HepG2 (cell line): ENCODE data around the gene SGIP1. TPM values are rescaled to one million over a fixed set of nuclear protein-coding genes. Genes with fewer than 3 reads are reported as not detected.

Source experiments
- ATAC-seq: fragments of 200-7000 bp; cut with Tn5 transposase; 3 replicates; pipeline ENCODE4 v1.9.1; 2020; ENCODE audit warnings: mild to moderate bottlenecking, moderate library complexity
- BruUV-seq: library from RNA; stranded (reverse); fragments of 400-500 nt; replicated peaks from 2 replicates; lab custom pipeline; 2021; lab: Mats Ljungman, UMichigan
- CTCF ChIA-PET: fragments of 300-600 bp; formaldehyde crosslinking; extraction: SDS; loops from one replicate; lab custom pipeline; 2021; ENCODE audit warnings: low total read pairs, inconsistent platforms, low intra/inter-chr PET ratio; lab: Yijun Ruan, JAX
- POLR2A ChIA-PET: fragments of 350-600 bp; sonication (Branson Sonifier 250); formaldehyde crosslinking; loops from one replicate; lab custom pipeline; 2020; ENCODE audit warnings: antibody characterized with exemption, inconsistent platforms; lab: Yijun Ruan, JAX
- DNase-seq: peaks from one replicate; pipeline ENCODE4 v3.0.0-alpha.2; 2015; ENCODE audit warnings: low spot score
- FAIRE-seq: peaks from 3 replicates; lab custom pipeline; 2011; peaks lifted over from hg19 to GRCh38; lab: Jason Lieb, UNC
- H2AFZ ChIP-seq: one replicate; pipeline ENCODE4 v1.6.1; 2011; ENCODE audit warnings: low read length, inconsistent platforms
- H3K27ac ChIP-seq: fragments of 300-600 bp; 3 replicates; pipeline ENCODE4 v1.8.0; 2011; ENCODE audit warnings: mixed run types, mild to moderate bottlenecking, mixed read lengths, low read length, inconsistent platforms; ENCODE audit not compliant: insufficient read depth; ENCODE audit errors: extremely low read length
- H3K27me3 ChIP-seq, 2 experiments: fragments of 200-600 bp in 1 of 2; 2 replicates in 1 of 2; 3 replicates in 1 of 2; pipeline versions ENCODE4 v1.6.0 to v1.8.0; 2011; ENCODE audit warnings: low read length in 2 of 2, mild to moderate bottlenecking in 2 of 2, moderate library complexity in 2 of 2, inconsistent platforms in 1 of 2; ENCODE audit not compliant: insufficient read depth in 2 of 2, control insufficient read depth in 1 of 2
- H3K36me3 ChIP-seq, 2 experiments: fragments of 200-600 bp in 1 of 2; replicated peaks in 1 of 2; 2 replicates in 1 of 2; 3 replicates in 1 of 2; pipeline versions ENCODE4 v1.5.1 to v1.8.0; 2011; ENCODE audit warnings: low read length in 2 of 2, inconsistent platforms in 1 of 2; ENCODE audit not compliant: insufficient read depth in 2 of 2, control insufficient read depth in 1 of 2
- H3K4me1 ChIP-seq: 2 replicates; pipeline ENCODE4 v1.5.1; 2012; ENCODE audit warnings: low read length, inconsistent platforms; ENCODE audit not compliant: insufficient read depth
- H3K4me2 ChIP-seq: 2 replicates; pipeline ENCODE4 v1.6.0; 2011; ENCODE audit warnings: low read depth, low read length, inconsistent platforms
- H3K4me3 ChIP-seq, 3 experiments: fragments of 200-600 bp in 1 of 3; sonication (generic), shearing (Covaris generic) in 1 of 3; replicated peaks in 1 of 3; 2 replicates each; pipeline ENCODE4 v1.5.1; 2011 to 2016; ENCODE audit warnings: low read length in 3 of 3, inconsistent platforms in 2 of 3, low read depth in 2 of 3, mild to moderate bottlenecking in 2 of 3, control low read depth in 1 of 3, mixed read lengths in 1 of 3; ENCODE audit not compliant: insufficient read depth in 1 of 3
- H3K79me2 ChIP-seq: one replicate; pipeline ENCODE4 v1.6.1; 2011; ENCODE audit warnings: low read length, inconsistent platforms; ENCODE audit not compliant: insufficient read depth
- H3K9ac ChIP-seq: 2 replicates; pipeline ENCODE4 v1.6.0; 2011; ENCODE audit warnings: mild to moderate bottlenecking, low read depth, low read length, inconsistent platforms; ENCODE audit not compliant: insufficient read depth
- H3K9me3 ChIP-seq: 2 replicates; pipeline ENCODE4 v1.5.1; 2012; ENCODE audit warnings: mild to moderate bottlenecking, low read length
- H4K20me1 ChIP-seq: 2 replicates; pipeline ENCODE4 v1.6.0; 2011; ENCODE audit warnings: inconsistent platforms, mild to moderate bottlenecking, low read length, moderate library complexity; ENCODE audit not compliant: insufficient read depth
- HOXA7 ChIP-seq: sonication (generic); formaldehyde crosslinking; IDR thresholded peaks from 2 replicates; pipeline ENCODE4 v1.8.1; 2022; ENCODE audit warnings: mild to moderate bottlenecking, missing genetic modification reagents, moderate library complexity
- NFYB ChIP-seq: sonication (generic); formaldehyde crosslinking; IDR thresholded peaks from 2 replicates; pipeline ENCODE4 v1.4.0; 2020; ENCODE audit warnings: missing genetic modification reagents
- RARG ChIP-seq: sonication (generic); formaldehyde crosslinking; IDR thresholded peaks from 2 replicates; pipeline ENCODE4 v1.4.0; 2020; ENCODE audit warnings: low read depth, mild to moderate bottlenecking, missing genetic modification reagents
- SIN3A ChIP-seq: IDR thresholded peaks from 2 replicates; pipeline ENCODE4 v1.6.1; 2011; ENCODE audit warnings: low read depth, mild to moderate bottlenecking, control low read depth, low read length, borderline replicate concordance
- TCF7L2 ChIP-seq: IDR thresholded peaks from 2 replicates; pipeline ENCODE4 v1.6.1; 2011; ENCODE audit warnings: mild to moderate bottlenecking, low read depth, low read length, moderate library complexity
- ZFY ChIP-seq: sonication (generic); formaldehyde crosslinking; IDR thresholded peaks from 2 replicates; pipeline ENCODE4 v1.4.0; 2020; ENCODE audit warnings: missing genetic modification reagents
- ZNF558 ChIP-seq: sonication (generic); formaldehyde crosslinking; IDR thresholded peaks from 2 replicates; pipeline ENCODE4 v1.9.0; 2022; ENCODE audit warnings: mild to moderate bottlenecking, missing genetic modification reagents, borderline replicate concordance
- ZNF598 ChIP-seq: sonication (generic); formaldehyde crosslinking; IDR thresholded peaks from 2 replicates; pipeline ENCODE4 v1.5.1; 2020; ENCODE audit warnings: mild to moderate bottlenecking, missing genetic modification reagents, borderline replicate concordance
- ZZZ3 ChIP-seq: sonication (generic); formaldehyde crosslinking; IDR thresholded peaks from 2 replicates; pipeline ENCODE4 v1.4.0; 2020; ENCODE audit warnings: missing genetic modification reagents, mild to moderate bottlenecking, borderline replicate concordance
- WGBS: methylation state at CpG from one replicate; pipeline ENCODE4 v1.1.6; 2017; ENCODE audit warnings: low lambda C conversion rate; 5-methylcytosine and 5-hydroxymethylcytosine counted together
- in situ Hi-C: cut with HindIII; loops from 2 replicates; pipeline ENCODE4 v1.10.0; 2017; ENCODE audit warnings: low pct_unique_long_range_greater_than_20kb; ENCODE audit not compliant: extremely low pct_ligation_motif_present
- intact Hi-C: fragments of 100-400 bp; cut with micrococcal nuclease; formaldehyde crosslinking; loops from one replicate; pipeline ENCODE4 v1.10.0; 2022; ENCODE audit not compliant: unreplicated experiment
- polyA plus RNA-seq, 8 experiments: library from polyadenylated mRNA; depleted of rRNA in 3 of 8; stranded (reverse) in 7 of 8; unstranded in 1 of 8; fragments of >200 nt; fragmentation: Illumina TruSeq in 4 of 8; extraction: Trizol in 4 of 8; gene quantifications; 2 replicates each; pipeline versions ENCODE4 v1.2.1 to v1.2.3, GENCODE V29; 2011 to 2016; ENCODE audit warnings: low read depth in 4 of 8, missing spikeins in 1 of 8, mixed read lengths in 1 of 8; ENCODE audit not compliant: insufficient read depth in 1 of 8
- total RNA-seq, 5 experiments: library from RNA; depleted of rRNA; stranded (reverse); fragments of >200 nt; fragmentation: Illumina TruSeq; extraction: Trizol; gene quantifications; 2 replicates each; pipeline ENCODE4 v1.2.3, GENCODE V29; 2016; ENCODE audit warnings: low read depth in 1 of 5
- TF ChIP-seq, protein P1 (sequence below): sonication (generic); formaldehyde crosslinking; IDR thresholded peaks from 2 replicates; pipeline ENCODE4 v1.4.0; 2020; ENCODE audit warnings: missing genetic modification reagents
- TF ChIP-seq, protein P2 (sequence below): sonication (generic); formaldehyde crosslinking; IDR thresholded peaks from 2 replicates; pipeline ENCODE4 v1.8.1; 2023; ENCODE audit warnings: mild to moderate bottlenecking, missing genetic modification reagents
- TF ChIP-seq, protein P3 (sequence below): sonication (generic); formaldehyde crosslinking; IDR thresholded peaks from 2 replicates; pipeline ENCODE4 v1.4.0; 2020; ENCODE audit warnings: missing genetic modification reagents, mild to moderate bottlenecking, borderline replicate concordance
- TF ChIP-seq, protein P4 (sequence below): sonication (generic); formaldehyde crosslinking; IDR thresholded peaks from 2 replicates; pipeline ENCODE4 v1.4.0; 2020; ENCODE audit warnings: missing genetic modification reagents

SGIP1 gene
- total and polyA plus RNA-seq, 2 of the 13 experiments (the other 11 are each of a cell fraction or from before 2014, with no cell fraction given): not detected

DNA sequence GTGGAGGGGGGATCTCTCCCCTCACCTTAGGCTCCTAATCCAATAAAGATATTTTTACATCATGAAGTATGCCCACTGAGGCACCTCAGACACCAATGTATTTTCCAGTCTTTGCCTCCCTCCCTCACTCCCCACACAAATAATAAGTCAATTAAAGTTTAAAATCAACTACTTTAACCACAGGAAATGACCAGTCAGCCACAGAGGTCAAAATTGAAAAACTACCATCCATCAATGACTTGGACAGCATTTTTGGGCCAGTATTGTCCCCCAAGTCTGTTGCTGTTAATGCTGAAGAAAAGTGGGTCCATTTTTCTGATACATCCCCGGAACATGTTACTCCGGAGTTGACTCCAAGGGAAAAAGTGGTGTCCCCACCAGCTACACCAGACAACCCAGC, 147.7 kb downstream of the SGIP1 start:
- no TSS peak for BruUV-seq

More for the DNA sequence above, 147.7 kb downstream of the SGIP1 start:
- Histone ChIP-seq H3K9ac (no peak overlapping the region), H3K4me2 (no peak overlapping the region), H3K4me1 (no peaks in the 10 kb centered on the region), H3K4me3 (no peak overlapping the region), H3K79me2 (no peaks in the 10 kb centered on the region), H4K20me1 (no peaks in the 10 kb centered on the region), H3K36me3 (no peaks in the 10 kb centered on the region), H3K9me3 (no peaks in the 10 kb centered on the region), H3K27me3 (no peaks in the 10 kb centered on the region), H3K27ac (no peak overlapping the region), H2AFZ (no peak overlapping the region)
- POLR2A ChIA-PET: no interaction called here
- intact Hi-C loops: no loop called here
- CTCF ChIA-PET: no interaction called here
- no peak for DNase-seq
- FAIRE-seq: no peak
- in situ Hi-C loops: no loop called here
- no peak for ATAC-seq
- 76% methylated on average over 2 of the region's 2 CpGs for WGBS
- TF ChIP-seq ZZZ3 (CRISPR knock-in tag) (no peak), HOXA7 (CRISPR knock-in tag) (no peak), SIN3A (no peak), NFYB (CRISPR knock-in tag) (no peak), ZFY (CRISPR knock-in tag) (no peak), ZNF558 (CRISPR knock-in tag) (no peak), ZNF598 (CRISPR knock-in tag) (no peak), RARG (CRISPR knock-in tag) (no peak), TCF7L2 (no peak)
- TF ChIP-seq, protein P1, sequence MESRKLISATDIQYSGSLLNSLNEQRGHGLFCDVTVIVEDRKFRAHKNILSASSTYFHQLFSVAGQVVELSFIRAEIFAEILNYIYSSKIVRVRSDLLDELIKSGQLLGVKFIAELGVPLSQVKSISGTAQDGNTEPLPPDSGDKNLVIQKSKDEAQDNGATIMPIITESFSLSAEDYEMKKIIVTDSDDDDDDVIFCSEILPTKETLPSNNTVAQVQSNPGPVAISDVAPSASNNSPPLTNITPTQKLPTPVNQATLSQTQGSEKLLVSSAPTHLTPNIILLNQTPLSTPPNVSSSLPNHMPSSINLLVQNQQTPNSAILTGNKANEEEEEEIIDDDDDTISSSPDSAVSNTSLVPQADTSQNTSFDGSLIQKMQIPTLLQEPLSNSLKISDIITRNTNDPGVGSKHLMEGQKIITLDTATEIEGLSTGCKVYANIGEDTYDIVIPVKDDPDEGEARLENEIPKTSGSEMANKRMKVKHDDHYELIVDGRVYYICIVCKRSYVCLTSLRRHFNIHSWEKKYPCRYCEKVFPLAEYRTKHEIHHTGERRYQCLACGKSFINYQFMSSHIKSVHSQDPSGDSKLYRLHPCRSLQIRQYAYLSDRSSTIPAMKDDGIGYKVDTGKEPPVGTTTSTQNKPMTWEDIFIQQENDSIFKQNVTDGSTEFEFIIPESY (CRISPR knock-in tag): no peak
- TF ChIP-seq, protein P2, sequence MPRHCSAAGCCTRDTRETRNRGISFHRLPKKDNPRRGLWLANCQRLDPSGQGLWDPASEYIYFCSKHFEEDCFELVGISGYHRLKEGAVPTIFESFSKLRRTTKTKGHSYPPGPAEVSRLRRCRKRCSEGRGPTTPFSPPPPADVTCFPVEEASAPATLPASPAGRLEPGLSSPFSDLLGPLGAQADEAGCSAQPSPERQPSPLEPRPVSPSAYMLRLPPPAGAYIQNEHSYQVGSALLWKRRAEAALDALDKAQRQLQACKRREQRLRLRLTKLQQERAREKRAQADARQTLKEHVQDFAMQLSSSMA (CRISPR knock-in tag): no peak
- TF ChIP-seq, protein P3, sequence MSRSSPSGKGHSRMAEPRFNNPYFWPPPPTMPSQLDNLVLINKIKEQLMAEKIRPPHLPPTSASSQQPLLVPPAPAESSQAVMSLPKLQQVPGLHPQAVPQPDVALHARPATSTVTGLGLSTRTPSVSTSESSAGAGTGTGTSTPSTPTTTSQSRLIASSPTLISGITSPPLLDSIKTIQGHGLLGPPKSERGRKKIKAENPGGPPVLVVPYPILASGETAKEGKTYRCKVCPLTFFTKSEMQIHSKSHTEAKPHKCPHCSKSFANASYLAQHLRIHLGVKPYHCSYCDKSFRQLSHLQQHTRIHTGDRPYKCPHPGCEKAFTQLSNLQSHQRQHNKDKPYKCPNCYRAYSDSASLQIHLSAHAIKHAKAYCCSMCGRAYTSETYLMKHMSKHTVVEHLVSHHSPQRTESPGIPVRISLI: no peak
- TF ChIP-seq, protein P4, sequence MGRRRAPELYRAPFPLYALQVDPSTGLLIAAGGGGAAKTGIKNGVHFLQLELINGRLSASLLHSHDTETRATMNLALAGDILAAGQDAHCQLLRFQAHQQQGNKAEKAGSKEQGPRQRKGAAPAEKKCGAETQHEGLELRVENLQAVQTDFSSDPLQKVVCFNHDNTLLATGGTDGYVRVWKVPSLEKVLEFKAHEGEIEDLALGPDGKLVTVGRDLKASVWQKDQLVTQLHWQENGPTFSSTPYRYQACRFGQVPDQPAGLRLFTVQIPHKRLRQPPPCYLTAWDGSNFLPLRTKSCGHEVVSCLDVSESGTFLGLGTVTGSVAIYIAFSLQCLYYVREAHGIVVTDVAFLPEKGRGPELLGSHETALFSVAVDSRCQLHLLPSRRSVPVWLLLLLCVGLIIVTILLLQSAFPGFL: no peak
